ENCODE results near the gene PRRC2B.
"Not testable (repeated sequence)": the region's sequence is repeated elsewhere in the genome, so short reads cannot be mapped to it uniquely, and the experiment has no call there.

PRRC2B gene

DNA sequence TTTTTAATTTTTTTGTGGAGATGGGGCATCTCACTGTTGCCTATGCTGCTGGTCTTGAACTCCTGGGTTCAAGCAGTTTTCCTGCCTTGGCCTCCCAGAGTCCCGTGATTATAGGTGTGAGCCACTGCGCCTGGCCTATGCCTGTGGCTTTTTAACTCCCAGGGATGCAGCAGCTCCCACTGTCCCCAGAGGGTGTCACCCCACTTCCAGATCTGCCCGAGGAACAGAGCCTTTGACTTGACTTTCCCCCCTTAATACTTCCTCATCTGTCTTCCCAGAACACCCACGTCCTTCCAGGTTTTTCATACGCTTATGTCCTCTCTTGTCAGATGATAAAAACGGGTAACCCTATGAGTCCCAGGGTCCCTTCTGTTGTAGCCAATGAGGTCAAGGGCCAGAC is 7.6 kb upstream of the PRRC2B start:
- TF ChIP-seq POLR2AphosphoS5 (IDR thresholded peaks at IDR 0.05; ENCODE audit: low read depth, low read length) (no peak), PAX5 (IDR thresholded peaks at IDR 0.05; ENCODE audit: insufficient read depth, low read length, severe bottlenecking) (no peak), POU2F2 (IDR thresholded peaks at IDR 0.05; ENCODE audit: low read depth, low read length) (no peak)
- FAIRE-seq (no peak), DNase-seq (ENCODE audit: insufficient read length, low spot score) (no peak)

DNA sequence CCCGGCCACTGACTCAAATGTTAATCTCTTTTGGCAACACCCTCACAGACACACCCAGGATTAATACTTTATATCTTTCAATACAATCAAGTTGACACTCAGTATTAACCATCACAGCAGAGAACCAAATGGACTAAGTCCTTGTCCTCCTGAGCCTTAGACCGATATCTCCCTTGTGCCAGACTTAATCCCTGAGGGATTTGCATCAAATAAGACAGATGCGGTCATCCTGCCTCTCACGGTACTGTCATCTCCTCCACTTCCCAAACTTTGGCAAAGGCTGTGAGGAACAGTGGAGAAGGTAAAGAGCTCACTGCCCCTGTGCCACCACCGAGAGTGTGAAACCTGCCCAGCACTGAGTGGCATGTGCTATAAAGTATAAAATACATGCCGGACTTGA is 6.5 kb upstream of the PRRC2B start:
- FAIRE-seq, result no peak
- TF ChIP-seq PAX5 (IDR thresholded peaks at IDR 0.05; ENCODE audit: insufficient read depth, low read length, severe bottlenecking), result no peak
- no peak for TF ChIP-seq SPI1 (IDR thresholded peaks at IDR 0.05; ENCODE audit: low read depth, low read length)
- no peak for TF ChIP-seq TAF1 (IDR thresholded peaks at IDR 0.05; ENCODE audit: low read depth, low read length)
- no peak for TF ChIP-seq POLR2A (IDR thresholded peaks at IDR 0.05; ENCODE audit: low read depth, low read length)
- no peak for TF ChIP-seq POU2F2 (IDR thresholded peaks at IDR 0.05; ENCODE audit: low read depth, low read length)
- TF ChIP-seq POLR2AphosphoS5 (IDR thresholded peaks at IDR 0.05; ENCODE audit: low read depth, low read length), result no peak
- DNase-seq (ENCODE audit: insufficient read length, low spot score), result no peak

GRCh38 chr9:131391020-131391419 is 2.9 kb upstream of the PRRC2B start:
- no peak for FAIRE-seq
- TF ChIP-seq PAX5 (IDR thresholded peaks at IDR 0.05; ENCODE audit: insufficient read depth, low read length, severe bottlenecking), result no peak
- TF ChIP-seq POLR2A (IDR thresholded peaks at IDR 0.05; ENCODE audit: low read depth, low read length), result no peak
- TF ChIP-seq SPI1 (IDR thresholded peaks at IDR 0.05; ENCODE audit: low read depth, low read length), result no peak
- no peak for TF ChIP-seq POLR2AphosphoS5 (IDR thresholded peaks at IDR 0.05; ENCODE audit: low read depth, low read length)
- no peak for TF ChIP-seq POU2F2 (IDR thresholded peaks at IDR 0.05; ENCODE audit: low read depth, low read length)
- no peak for TF ChIP-seq TAF1 (IDR thresholded peaks at IDR 0.05; ENCODE audit: low read depth, low read length)
- no peak for DNase-seq (ENCODE audit: insufficient read length, low spot score)

- no peak for FAIRE-seq
Observed at GRCh38 chr9:131391504-131391903, 2.4 kb upstream of the PRRC2B start.

DNA sequence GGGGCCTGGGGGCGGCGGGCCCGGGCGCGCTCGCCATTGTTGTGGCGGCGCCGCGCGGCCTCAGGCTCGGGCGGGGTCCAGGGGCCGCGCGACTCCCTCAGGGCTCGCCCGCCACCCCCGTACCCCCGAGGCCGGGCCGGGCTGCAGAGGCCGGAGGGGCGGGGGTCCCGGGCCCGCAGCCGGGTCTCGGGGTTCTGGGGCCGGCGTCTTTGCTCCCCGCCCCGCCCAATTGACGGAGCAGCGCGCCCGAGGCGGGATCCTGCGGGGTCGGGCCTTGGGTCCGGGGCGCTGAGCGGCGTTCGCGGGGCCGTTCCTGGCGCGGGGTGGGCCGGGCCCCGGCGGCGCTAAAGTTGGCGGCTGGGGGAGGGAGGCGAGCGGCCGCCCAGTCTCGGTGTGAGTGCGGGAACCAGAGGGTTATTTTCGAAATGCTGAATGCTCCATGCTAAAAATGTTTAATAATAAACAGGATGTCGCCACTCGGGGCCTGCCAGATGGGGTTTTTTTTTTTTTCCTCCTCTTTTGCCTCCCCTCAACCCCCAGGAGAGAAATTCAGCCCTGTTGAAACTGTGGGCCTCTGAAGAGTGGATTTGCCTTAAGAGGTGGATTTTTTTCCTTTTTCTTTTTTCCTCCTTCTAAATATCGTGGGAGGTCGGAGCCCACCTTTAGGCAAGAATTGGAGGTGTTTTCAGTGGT is 724 bp downstream of the PRRC2B start:
- FAIRE-seq (no peak), DNase-seq (ENCODE audit: insufficient read length, low spot score) (peak; percentile 39)
- TF ChIP-seq POU2F2 (IDR thresholded peaks at IDR 0.05; ENCODE audit: low read depth, low read length) (no peak), POLR2AphosphoS5 (IDR thresholded peaks at IDR 0.05; ENCODE audit: low read depth, low read length) (no peak), SPI1 (IDR thresholded peaks at IDR 0.05; ENCODE audit: low read depth, low read length) (no peak), POLR2A (IDR thresholded peaks at IDR 0.05; ENCODE audit: low read depth, low read length) (no peak), TAF1 (IDR thresholded peaks at IDR 0.05; ENCODE audit: low read depth, low read length) (no peak), PAX5 (IDR thresholded peaks at IDR 0.05; ENCODE audit: insufficient read depth, low read length, severe bottlenecking) (no peak)

More at GRCh38 chr9:131391504-131391903, 2.4 kb upstream of the PRRC2B start:
- no peak for TF ChIP-seq POLR2AphosphoS5 (IDR thresholded peaks at IDR 0.05; ENCODE audit: low read depth, low read length)
- no peak for TF ChIP-seq SPI1 (IDR thresholded peaks at IDR 0.05; ENCODE audit: low read depth, low read length)
- no peak for TF ChIP-seq TAF1 (IDR thresholded peaks at IDR 0.05; ENCODE audit: low read depth, low read length)
- no peak for DNase-seq (ENCODE audit: insufficient read length, low spot score)

DNA sequence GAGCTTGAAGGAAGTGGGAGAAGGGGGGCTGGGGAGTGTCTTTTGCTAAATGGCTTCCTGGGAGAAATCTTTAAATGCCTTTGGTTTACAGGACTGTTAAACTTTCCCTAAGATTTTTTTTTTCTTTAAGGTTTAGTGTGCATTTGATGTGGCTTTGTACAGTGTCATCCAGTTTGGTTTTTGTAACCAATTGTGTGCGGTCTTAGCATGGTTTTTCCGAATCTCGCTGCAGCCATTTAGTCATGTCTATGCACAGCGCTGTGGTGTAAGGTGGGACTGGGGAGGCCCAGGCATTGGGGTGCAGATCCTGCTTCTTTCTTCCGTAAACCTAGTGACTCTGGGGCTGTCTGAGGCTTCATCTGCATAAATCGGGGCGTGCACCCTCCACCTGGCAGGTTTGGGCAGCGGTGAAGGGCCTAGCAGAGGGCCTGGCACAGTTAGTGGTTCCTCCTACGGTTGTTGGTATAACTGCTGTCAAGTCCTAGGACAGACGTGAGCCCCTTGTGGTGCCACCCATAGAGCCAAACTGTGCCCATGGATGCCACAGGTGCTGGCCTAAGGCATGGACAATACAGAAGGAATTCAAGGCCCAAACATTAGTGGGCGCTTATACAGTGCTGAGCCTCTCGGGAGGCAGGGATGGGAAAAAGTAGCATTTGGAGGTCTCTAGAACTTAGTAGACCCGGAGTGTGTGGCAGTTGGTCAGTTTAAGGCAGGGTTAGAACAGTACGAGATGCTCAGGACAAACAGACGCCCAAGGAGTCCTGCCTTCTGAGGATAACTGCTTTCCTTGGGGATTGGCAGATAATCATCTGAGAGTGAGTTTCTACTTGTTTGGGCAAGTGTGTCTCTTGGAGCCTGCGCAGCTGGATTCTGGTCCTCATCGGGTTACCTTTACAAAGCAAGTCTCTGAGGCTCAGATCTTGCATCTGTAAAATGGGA is 1.5 kb downstream of the PRRC2B start:
- TF ChIP-seq POLR2AphosphoS5 (IDR thresholded peaks at IDR 0.05; ENCODE audit: low read depth, low read length) (0 out of 2 replicates have a peak, but pooled peaks have one; percentile 9), TAF1 (IDR thresholded peaks at IDR 0.05; ENCODE audit: low read depth, low read length) (no peak), SPI1 (IDR thresholded peaks at IDR 0.05; ENCODE audit: low read depth, low read length) (peak; percentile 20; the same call in 1 of the 2 replicates), POU2F2 (IDR thresholded peaks at IDR 0.05; ENCODE audit: low read depth, low read length) (peak; percentile 85; the same call in 1 of the 2 replicates), POLR2A (IDR thresholded peaks at IDR 0.05; ENCODE audit: low read depth, low read length) (peak; percentile 58), PAX5 (IDR thresholded peaks at IDR 0.05; ENCODE audit: insufficient read depth, low read length, severe bottlenecking) (no peak)
- DNase-seq (ENCODE audit: insufficient read length, low spot score) (peak; percentile 53), FAIRE-seq (peak; percentile 83)

DNA sequence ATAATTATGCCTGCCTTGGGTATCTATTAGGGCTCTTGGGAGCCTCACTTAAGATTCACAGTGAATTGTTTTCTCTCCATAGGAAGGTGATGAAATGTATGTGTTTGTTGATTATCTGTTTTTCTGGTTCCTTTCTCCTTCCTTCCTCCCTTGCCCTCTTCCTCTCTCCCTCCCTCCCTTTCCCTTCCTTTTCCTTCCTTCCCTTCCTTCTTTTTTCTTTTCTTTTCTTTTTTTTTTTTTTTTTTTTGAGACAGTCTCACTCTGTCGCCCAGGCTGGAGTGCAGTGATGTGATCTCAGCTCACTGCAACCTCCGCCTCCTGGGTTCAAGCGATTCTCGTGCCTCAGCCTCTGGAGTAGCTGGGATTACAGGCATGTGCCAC is 2.2 kb downstream of the PRRC2B start:
- not testable (repeated sequence) for DNase-seq (ENCODE audit: insufficient read length, low spot score); FAIRE-seq

- no peak for TF ChIP-seq SPI1 (IDR thresholded peaks at IDR 0.05; ENCODE audit: low read depth, low read length)
- no peak for TF ChIP-seq POLR2A (IDR thresholded peaks at IDR 0.05; ENCODE audit: low read depth, low read length)
- no peak for TF ChIP-seq PAX5 (IDR thresholded peaks at IDR 0.05; ENCODE audit: insufficient read depth, low read length, severe bottlenecking)
- no peak for TF ChIP-seq POLR2AphosphoS5 (IDR thresholded peaks at IDR 0.05; ENCODE audit: low read depth, low read length)
- TF ChIP-seq TAF1 (IDR thresholded peaks at IDR 0.05; ENCODE audit: low read depth, low read length), result no peak
- no peak for TF ChIP-seq POU2F2 (IDR thresholded peaks at IDR 0.05; ENCODE audit: low read depth, low read length)
- FAIRE-seq (no peak), DNase-seq (ENCODE audit: insufficient read length, low spot score) (no peak)
Observed at GRCh38 chr9:131396626-131397025, 2.7 kb downstream of the PRRC2B start.

GRCh38 chr9:131397100-131397790 is 3.4 kb downstream of the PRRC2B start:
- FAIRE-seq, result no peak
- TF ChIP-seq POLR2AphosphoS5 (IDR thresholded peaks at IDR 0.05; ENCODE audit: low read depth, low read length), result no peak
- TF ChIP-seq PAX5 (IDR thresholded peaks at IDR 0.05; ENCODE audit: insufficient read depth, low read length, severe bottlenecking), result no peak
- no peak for TF ChIP-seq POLR2A (IDR thresholded peaks at IDR 0.05; ENCODE audit: low read depth, low read length)
- TF ChIP-seq TAF1 (IDR thresholded peaks at IDR 0.05; ENCODE audit: low read depth, low read length), result no peak
- no peak for DNase-seq (ENCODE audit: insufficient read length, low spot score)

Measured in GM12891 (cell line).